Pulmonary artery endothelial cell (primary cell): ENCODE measurements around the gene CHIA. TPM values are rescaled to one million over a fixed set of nuclear protein-coding genes. Genes with fewer than 3 reads are reported as not detected.
A peak's percentile ranks its signal among the peaks of the same experiment; 100 is the strongest.
"Not testable (repeated sequence)": the region's sequence is repeated elsewhere in the genome, so short reads cannot be mapped to it uniquely, and the experiment has no call there.

Experiments
- DNase-seq: peaks from one replicate; pipeline ENCODE4 v3.0.0-alpha.2; 2011; ENCODE audit warnings: low read depth, low spot score
- total RNA-seq: library from RNA; depleted of rRNA; stranded (reverse); fragments of >200 nt; gene quantifications from 2 replicates; pipeline ENCODE4 v1.2.3, GENCODE V29; 2014

CHIA gene
- total RNA-seq, 1 donor from 2014 or later = not detected

- DNase-seq = no peak
Measured at GRCh38 chr1:111285879-111286278, 4.8 kb upstream of the CHIA start.

- no peak for DNase-seq
Measured at GRCh38 chr1:111286912-111287311, 3.7 kb upstream of the CHIA start.

- DNase-seq = no peak
Measured at GRCh38 chr1:111289371-111289770, 1.3 kb upstream of the CHIA start.

- DNase-seq = no peak
Measured at GRCh38 chr1:111290104-111290503, 547 bp upstream of the CHIA start.

GRCh38 chr1:111294390-111294789 is 3.7 kb downstream of the CHIA start:
- no peak for DNase-seq

GRCh38 chr1:111302374-111302773 is 11.7 kb downstream of the CHIA start:
- no peak for DNase-seq

- DNase-seq = no peak
Measured at GRCh38 chr1:111309690-111310089, 19.0 kb downstream of the CHIA start.

GRCh38 chr1:111318523-111318922 is 27.9 kb downstream of the CHIA start:
- DNase-seq = no peak

GRCh38 chr1:111320066-111320879 is 29.6 kb downstream of the CHIA start:
- no peak for DNase-seq

- DNase-seq = no peak
Measured at GRCh38 chr1:111323231-111323630, 32.6 kb downstream of the CHIA start.

- no peak for DNase-seq
Measured at GRCh38 chr1:111332190-111332589, 41.5 kb downstream of the CHIA start.

GRCh38 chr1:111334169-111334568 is 43.5 kb downstream of the CHIA start:
- no peak for DNase-seq

- DNase-seq = not testable (repeated sequence)
Measured at GRCh38 chr1:111335214-111335877, 44.7 kb downstream of the CHIA start.

- not testable (repeated sequence) for DNase-seq
Measured at GRCh38 chr1:111338849-111339248, 48.2 kb downstream of the CHIA start.

GRCh38 chr1:111346089-111346885 is 55.6 kb downstream of the CHIA start:
- peak; percentile 29 for DNase-seq

GRCh38 chr1:111347026-111347425 is 56.4 kb downstream of the CHIA start:
- DNase-seq = no peak

- no peak for DNase-seq
Measured at GRCh38 chr1:111351700-111352099, 61.0 kb downstream of the CHIA start.

GRCh38 chr1:111354584-111354983 is 63.9 kb downstream of the CHIA start:
- DNase-seq = no peak

GRCh38 chr1:111358964-111359363 is 68.3 kb downstream of the CHIA start:
- DNase-seq = no peak

- no peak for DNase-seq
Measured at GRCh38 chr1:111359376-111359775, 68.7 kb downstream of the CHIA start.

GRCh38 chr1:111360257-111360656 is 69.6 kb downstream of the CHIA start:
- not testable (repeated sequence) for DNase-seq

- no peak for DNase-seq
Measured at GRCh38 chr1:111361761-111362160, 71.1 kb downstream of the CHIA start.
